H9 (cell line): ENCODE data around the gene TTLL9. TPM values are rescaled to one million over a fixed set of nuclear protein-coding genes. Genes with fewer than 3 reads are reported as not detected.

Experiments
- DNase-seq: peaks from one replicate; pipeline ENCODE4 v3.0.0-alpha.2; 2017
- H2AFZ ChIP-seq: one replicate; pipeline ENCODE4 v1.6.1; 2013; ENCODE audit warnings: mild to moderate bottlenecking, low read length, control low read depth, moderate library complexity
- H2AK5ac ChIP-seq: 2 replicates; pipeline ENCODE4 v1.6.1; 2013; ENCODE audit warnings: low read length, control low read depth, mixed read lengths; ENCODE audit not compliant: insufficient read length
- H2BK120ac ChIP-seq: one replicate; pipeline ENCODE4 v1.6.1; 2013; ENCODE audit warnings: low read depth, mild to moderate bottlenecking, low read length, control low read depth, inconsistent platforms; ENCODE audit not compliant: poor library complexity, severe bottlenecking
- H2BK12ac ChIP-seq: 2 replicates; pipeline ENCODE4 v1.6.1; 2013; ENCODE audit warnings: low read length, control low read depth, mixed read lengths, low read depth; ENCODE audit not compliant: insufficient read length
- H2BK15ac ChIP-seq: 2 replicates; pipeline ENCODE4 v1.6.1; 2013; ENCODE audit warnings: low read depth, low read length, control low read depth
- H2BK20ac ChIP-seq: one replicate; pipeline ENCODE4 v1.6.1; 2013; ENCODE audit warnings: low read depth, mild to moderate bottlenecking, low read length, control low read depth, inconsistent platforms; ENCODE audit not compliant: poor library complexity, severe bottlenecking
- H2BK5ac ChIP-seq: 2 replicates; pipeline ENCODE4 v1.6.1; 2013; ENCODE audit warnings: low read length, control low read depth, mixed read lengths; ENCODE audit not compliant: insufficient read length
- H3K14ac ChIP-seq: 2 replicates; pipeline ENCODE4 v1.6.1; 2013; ENCODE audit warnings: low read length, control low read depth; ENCODE audit not compliant: insufficient read depth
- H3K18ac ChIP-seq: 2 replicates; pipeline ENCODE4 v1.6.1; 2013; ENCODE audit warnings: low read depth, mild to moderate bottlenecking, mixed read lengths, low read length, control low read depth; ENCODE audit not compliant: insufficient read length
- H3K23ac ChIP-seq: 2 replicates; pipeline ENCODE4 v1.6.1; 2013; ENCODE audit warnings: low read length, control low read depth, mixed read lengths, low read depth; ENCODE audit not compliant: insufficient read length
- H3K23me2 ChIP-seq: 2 replicates; pipeline ENCODE4 v1.6.1; 2013; ENCODE audit warnings: low read depth, mild to moderate bottlenecking, mixed read lengths, low read length, control low read depth; ENCODE audit not compliant: insufficient read length, poor library complexity, severe bottlenecking
- H3K27ac ChIP-seq: 2 replicates; pipeline ENCODE4 v1.5.1; 2013; ENCODE audit warnings: low read length, control low read depth, mixed read lengths, low read depth; ENCODE audit not compliant: insufficient read length
- H3K27me3 ChIP-seq: 2 replicates; pipeline ENCODE4 v1.6.1; 2013; ENCODE audit warnings: low read length, control low read depth, inconsistent platforms; ENCODE audit not compliant: insufficient read depth
- H3K4ac ChIP-seq: 2 replicates; pipeline ENCODE4 v1.6.1; 2013; ENCODE audit warnings: low read depth, mild to moderate bottlenecking, control low read depth, inconsistent platforms, low read length, moderate library complexity
- H3K4me1 ChIP-seq: 2 replicates; pipeline ENCODE4 v1.6.1; 2013; ENCODE audit warnings: low read length, control low read depth, inconsistent platforms; ENCODE audit not compliant: insufficient read depth
- H3K4me2 ChIP-seq: 2 replicates; pipeline ENCODE4 v1.6.1; 2013; ENCODE audit warnings: low read length, control low read depth, mixed read lengths; ENCODE audit not compliant: insufficient read length, insufficient read depth
- H3K56ac ChIP-seq: 2 replicates; pipeline ENCODE4 v1.6.1; 2013; ENCODE audit warnings: low read depth, mild to moderate bottlenecking, mixed read lengths, low read length, control low read depth; ENCODE audit not compliant: insufficient read length
- H3K79me1 ChIP-seq: 2 replicates; pipeline ENCODE4 v1.6.1; 2013; ENCODE audit warnings: low read depth, mild to moderate bottlenecking, moderate library complexity, low read length, control low read depth, inconsistent platforms; ENCODE audit not compliant: insufficient read depth, poor library complexity, severe bottlenecking
- H3K79me2 ChIP-seq: 2 replicates; pipeline ENCODE4 v1.6.1; 2013; ENCODE audit warnings: low read length, control low read depth, inconsistent platforms; ENCODE audit not compliant: insufficient read depth
- H3K9ac ChIP-seq: 2 replicates; pipeline ENCODE4 v1.6.1; 2013; ENCODE audit warnings: low read length, control low read depth, mixed read lengths; ENCODE audit not compliant: insufficient read length; ENCODE audit errors: extremely low read depth
- H3K9me3 ChIP-seq: one replicate; pipeline ENCODE4 v1.6.1; 2013; ENCODE audit warnings: low read depth, low read length, inconsistent platforms; ENCODE audit not compliant: control insufficient read depth
- H3T11ph ChIP-seq: one replicate; pipeline ENCODE4 v1.6.1; 2013; ENCODE audit warnings: mild to moderate bottlenecking, low read length, control low read depth, inconsistent platforms
- H4K20me1 ChIP-seq: one replicate; pipeline ENCODE4 v1.6.1; 2013; ENCODE audit not compliant: control insufficient read depth, insufficient read length, insufficient read depth
- H4K5ac ChIP-seq: 2 replicates; pipeline ENCODE4 v1.6.1; 2013; ENCODE audit warnings: low read depth, mild to moderate bottlenecking, mixed read lengths, low read length, control low read depth; ENCODE audit not compliant: insufficient read length
- H4K8ac ChIP-seq: replicated peaks from 2 replicates; pipeline ENCODE4 v1.6.1; 2013; ENCODE audit warnings: low read length, control low read depth, mixed read lengths, low read depth; ENCODE audit not compliant: insufficient read length
- H4K91ac ChIP-seq: 2 replicates; pipeline ENCODE4 v1.6.1; 2013; ENCODE audit warnings: low read depth, mild to moderate bottlenecking, moderate library complexity, mixed read lengths, low read length, control low read depth; ENCODE audit not compliant: insufficient read length
- H3K27ac Mint-ChIP-seq, 3 experiments: 2 replicates in 2 of 3; 3 replicates in 1 of 3; pipeline ENCODE4 v1.8.0; 2020 to 2021; ENCODE audit warnings: mixed read lengths in 3 of 3, mild to moderate bottlenecking in 1 of 3, moderate library complexity in 1 of 3
- H3K27me3 Mint-ChIP-seq: 2 replicates; pipeline ENCODE4 v1.8.0; 2021; ENCODE audit warnings: low read depth, mild to moderate bottlenecking, moderate library complexity, mixed read lengths
- H3K36me3 Mint-ChIP-seq, 3 experiments: 2 replicates in 2 of 3; 3 replicates in 1 of 3; pipeline ENCODE4 v1.8.0; 2020 to 2021; ENCODE audit warnings: low read depth in 3 of 3, mixed read lengths in 3 of 3; ENCODE audit not compliant: insufficient read depth in 1 of 3
- H3K4me1 Mint-ChIP-seq, 2 experiments: 2 replicates each; pipeline ENCODE4 v1.8.0; 2020; ENCODE audit warnings: mixed read lengths in 2 of 2
- H3K4me3 Mint-ChIP-seq, 2 experiments: 2 replicates in 1 of 2; 3 replicates in 1 of 2; pipeline ENCODE4 v1.8.0; 2020 to 2021; ENCODE audit warnings: mild to moderate bottlenecking in 2 of 2, mixed read lengths in 2 of 2, moderate library complexity in 1 of 2
- H3K9me3 Mint-ChIP-seq, 2 experiments: 2 replicates in 1 of 2; 3 replicates in 1 of 2; pipeline ENCODE4 v1.8.0; 2020; ENCODE audit warnings: mild to moderate bottlenecking in 2 of 2, mixed read lengths in 2 of 2, moderate library complexity in 1 of 2
- WGBS: extraction: QIAGEN DNeasy Blood & Tissue Kit; methylation state at CpG from one replicate; pipeline ENCODE4 v1.1.7; 2013; ENCODE audit warnings: missing lambda C conversion rate, low lambda C conversion rate, mixed read lengths; ENCODE audit not compliant: insufficient read length; ENCODE audit errors: extremely low coverage; 5-methylcytosine and 5-hydroxymethylcytosine counted together
- total RNA-seq: library from RNA; stranded (reverse); gene quantifications from 2 replicates; pipeline ENCODE4 v1.2.1, GENCODE V29; 2021
- TF ChIP-seq, protein P1 (sequence below): fragments of 200-600 bp; sonication (generic); conservative IDR thresholded peaks from 3 replicates; pipeline ENCODE4 v1.8.0; 2021; ENCODE audit warnings: antibody characterized with exemption, mild to moderate bottlenecking

Gene TTLL9
- total RNA-seq, 1 experiment from 2014 or later = 0.20 TPM

DNA sequence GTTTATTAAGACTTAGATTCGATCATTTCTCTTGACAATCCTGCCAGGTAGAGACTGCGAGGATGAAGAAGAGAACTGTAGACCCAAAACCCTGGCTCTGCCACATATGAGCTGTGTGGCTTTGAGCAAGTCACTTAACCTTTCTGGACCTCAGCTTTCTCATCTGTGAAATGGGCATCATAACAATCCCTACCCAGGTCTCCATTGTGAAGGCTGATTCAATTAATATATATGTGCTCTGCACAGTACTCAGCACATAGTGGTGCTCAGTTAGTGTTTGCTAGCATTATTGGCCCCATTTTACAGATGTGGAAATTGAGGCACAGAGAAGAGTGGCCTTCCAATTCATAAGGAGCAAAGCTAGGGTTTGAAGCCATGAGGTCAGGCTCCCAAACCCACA lies 105.4 kb downstream of the TTLL9 start:
- no CpG with 5 or more reads among the region's 2 CpGs for WGBS
- TF ChIP-seq, protein P1, sequence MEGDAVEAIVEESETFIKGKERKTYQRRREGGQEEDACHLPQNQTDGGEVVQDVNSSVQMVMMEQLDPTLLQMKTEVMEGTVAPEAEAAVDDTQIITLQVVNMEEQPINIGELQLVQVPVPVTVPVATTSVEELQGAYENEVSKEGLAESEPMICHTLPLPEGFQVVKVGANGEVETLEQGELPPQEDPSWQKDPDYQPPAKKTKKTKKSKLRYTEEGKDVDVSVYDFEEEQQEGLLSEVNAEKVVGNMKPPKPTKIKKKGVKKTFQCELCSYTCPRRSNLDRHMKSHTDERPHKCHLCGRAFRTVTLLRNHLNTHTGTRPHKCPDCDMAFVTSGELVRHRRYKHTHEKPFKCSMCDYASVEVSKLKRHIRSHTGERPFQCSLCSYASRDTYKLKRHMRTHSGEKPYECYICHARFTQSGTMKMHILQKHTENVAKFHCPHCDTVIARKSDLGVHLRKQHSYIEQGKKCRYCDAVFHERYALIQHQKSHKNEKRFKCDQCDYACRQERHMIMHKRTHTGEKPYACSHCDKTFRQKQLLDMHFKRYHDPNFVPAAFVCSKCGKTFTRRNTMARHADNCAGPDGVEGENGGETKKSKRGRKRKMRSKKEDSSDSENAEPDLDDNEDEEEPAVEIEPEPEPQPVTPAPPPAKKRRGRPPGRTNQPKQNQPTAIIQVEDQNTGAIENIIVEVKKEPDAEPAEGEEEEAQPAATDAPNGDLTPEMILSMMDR = no peak

More for the DNA sequence above, 105.4 kb downstream of the TTLL9 start:
- no peaks in the 10 kb centered on the region for H3K79me1 ChIP-seq
- H2BK15ac ChIP-seq = no peak overlapping the region
- H2AK5ac ChIP-seq = no peak overlapping the region
- H3K27ac ChIP-seq = no peak overlapping the region
- H3K23me2 ChIP-seq = no peaks in the 10 kb centered on the region
- H3K56ac ChIP-seq = no peak overlapping the region
- H3K9ac ChIP-seq = no peak overlapping the region
- no peak overlapping the region for H2BK5ac ChIP-seq
- H3K9me3 Mint-ChIP-seq = no peaks in the 10 kb centered on the region; a peak in 1 of 5 replicates
- no peak overlapping the region for H3K4me2 ChIP-seq
- H3K27ac Mint-ChIP-seq = no peak overlapping the region
- no peak overlapping the region for H2AFZ ChIP-seq
- no peak overlapping the region for H4K8ac ChIP-seq
- H3K4me1 ChIP-seq = no peaks in the 10 kb centered on the region; the same call in 1 of the 2 replicates
- H4K91ac ChIP-seq = no peak overlapping the region
- no peak for DNase-seq
- no peak overlapping the region for H3K14ac ChIP-seq
- no peaks in the 10 kb centered on the region for H4K20me1 ChIP-seq
- no peaks in the 10 kb centered on the region for H3K79me2 ChIP-seq
- H3K27me3 Mint-ChIP-seq = peaks cover 25% of the 10 kb centered on the region
- no peak overlapping the region for H3T11ph ChIP-seq
- no peak overlapping the region for H3K18ac ChIP-seq
- no peak overlapping the region for H3K23ac ChIP-seq
- no peak overlapping the region for H3K4me3 Mint-ChIP-seq
- no peak overlapping the region for H2BK20ac ChIP-seq
- H2BK120ac ChIP-seq = no peak overlapping the region
- no peak overlapping the region for H3K4ac ChIP-seq
- H3K27me3 ChIP-seq = no peaks in the 10 kb centered on the region
- no peak overlapping the region for H4K5ac ChIP-seq
- H2BK12ac ChIP-seq = no peak overlapping the region
- no peaks in the 10 kb centered on the region for H3K36me3 Mint-ChIP-seq
- H3K9me3 ChIP-seq = no peaks in the 10 kb centered on the region
- H3K4me1 Mint-ChIP-seq = peaks cover 18 to 39% of the 10 kb centered on the region in 2 experiments
